Measurements from ENCODE around the gene GRID1.
"Not testable (repeated sequence)": the region's sequence is repeated elsewhere in the genome, so short reads cannot be mapped to it uniquely, and the experiment has no call there.

GRID1 gene

DNA sequence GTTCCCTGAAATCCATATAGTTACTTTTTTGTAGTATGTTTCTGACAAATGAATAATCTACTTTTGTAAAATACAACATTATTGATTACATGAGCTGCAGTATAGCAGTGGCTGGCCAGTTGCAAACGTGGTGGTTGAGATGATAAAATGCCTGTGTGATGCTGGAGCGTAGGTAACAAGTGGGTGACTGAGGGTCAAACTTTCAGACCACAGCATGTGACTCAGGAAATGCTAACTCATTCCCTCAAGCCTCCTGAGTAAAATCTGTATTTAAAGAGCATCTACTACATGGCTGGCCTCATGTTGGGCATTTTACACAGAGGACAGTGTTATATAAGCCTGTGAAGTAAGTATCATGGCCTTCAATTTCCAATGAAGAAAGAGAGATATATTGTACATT is 585.2 kb downstream of the GRID1 start:
- no peak for DNase-seq

- no peak for DNase-seq
Observed at GRCh38 chr10:85778074-85778473, 588.5 kb downstream of the GRID1 start.

- DNase-seq = no peak
Observed at GRCh38 chr10:85767891-85768290, 598.7 kb downstream of the GRID1 start.

DNA sequence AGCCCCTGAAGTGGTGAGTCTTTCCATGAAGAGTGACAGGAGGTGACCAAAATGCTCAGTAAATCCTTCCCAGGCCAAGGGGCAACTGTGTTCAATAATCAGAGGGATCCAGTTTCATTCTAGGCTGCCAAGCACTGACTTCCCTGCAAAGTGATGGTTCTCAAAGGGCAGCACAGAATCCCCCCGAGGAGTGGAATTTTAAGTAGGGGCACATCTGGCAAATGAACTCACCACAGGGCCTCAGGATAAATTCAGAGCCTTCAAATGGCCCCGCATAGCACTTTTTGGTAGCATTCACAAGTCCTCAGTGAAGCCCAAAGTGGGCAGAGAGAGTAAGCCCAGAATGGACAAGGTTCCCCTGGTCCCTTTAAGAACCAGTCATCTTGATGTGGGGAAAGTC is 602.5 kb downstream of the GRID1 start:
- DNase-seq = peak; percentile 15

GRCh38 chr10:85761906-85762445 is 604.6 kb downstream of the GRID1 start:
- no peak for DNase-seq

- DNase-seq = no peak
Observed at GRCh38 chr10:85741626-85742300, 624.8 kb downstream of the GRID1 start.

DNA sequence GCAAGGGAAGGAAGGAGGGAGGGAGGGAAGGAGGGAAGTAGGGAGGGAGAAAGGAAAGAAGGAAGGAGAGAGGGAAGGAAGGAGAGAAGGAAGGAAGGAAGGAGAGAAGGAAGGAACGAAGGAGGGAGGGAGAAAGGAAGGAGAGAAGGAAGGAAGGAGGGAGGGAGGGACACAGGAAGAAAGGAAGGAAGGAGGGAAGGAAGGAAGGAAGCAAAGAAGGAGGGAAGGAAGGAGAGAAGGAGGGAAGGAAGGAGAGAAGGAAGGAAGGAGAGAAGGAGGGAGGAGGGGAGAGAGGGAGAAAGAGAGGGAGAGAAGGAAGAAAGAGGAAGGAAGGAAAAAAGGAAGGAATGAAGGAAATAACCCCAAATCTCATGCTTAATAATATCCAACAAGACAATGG is 630.6 kb downstream of the GRID1 start:
- DNase-seq = no peak

DNA sequence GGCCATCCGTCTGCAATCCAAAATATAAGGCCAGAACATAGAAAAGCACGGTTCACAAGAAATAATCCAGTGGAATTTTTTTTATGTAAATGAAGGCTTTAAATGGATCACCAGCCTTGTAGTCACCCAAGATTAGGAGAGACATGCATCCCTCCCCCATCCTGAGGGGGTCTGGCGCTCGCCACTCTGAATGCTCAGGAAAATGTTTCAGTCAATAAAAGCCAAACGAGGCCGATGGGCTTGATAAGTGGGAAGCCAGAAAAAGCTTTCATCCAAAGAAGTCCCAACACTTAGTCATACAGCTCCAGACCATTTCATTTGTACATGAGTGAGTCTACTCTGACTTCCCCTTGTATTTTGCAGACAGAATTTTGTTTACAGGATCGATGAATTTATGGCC is 631.8 kb downstream of the GRID1 start:
- DNase-seq = no peak

DNA sequence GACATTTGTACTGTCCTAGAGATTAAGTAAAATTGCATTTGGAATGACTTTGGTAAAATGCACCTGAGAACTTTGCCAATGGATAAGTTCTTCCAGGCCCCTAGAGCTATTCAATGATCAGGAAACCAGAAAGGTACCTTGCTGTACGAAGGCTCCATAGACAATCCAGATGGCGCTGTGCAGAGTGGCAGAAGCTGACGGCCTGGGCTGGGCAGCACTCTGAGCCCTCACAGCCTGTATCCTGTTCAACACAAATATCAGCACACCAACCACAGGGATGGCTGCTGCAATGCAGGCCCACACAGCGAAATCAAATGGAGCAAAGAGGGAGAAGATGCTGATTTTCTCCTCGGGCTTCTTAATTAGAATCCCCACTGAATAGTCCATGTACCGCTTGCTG is 642.4 kb downstream of the GRID1 start:
- DNase-seq = no peak

DNA sequence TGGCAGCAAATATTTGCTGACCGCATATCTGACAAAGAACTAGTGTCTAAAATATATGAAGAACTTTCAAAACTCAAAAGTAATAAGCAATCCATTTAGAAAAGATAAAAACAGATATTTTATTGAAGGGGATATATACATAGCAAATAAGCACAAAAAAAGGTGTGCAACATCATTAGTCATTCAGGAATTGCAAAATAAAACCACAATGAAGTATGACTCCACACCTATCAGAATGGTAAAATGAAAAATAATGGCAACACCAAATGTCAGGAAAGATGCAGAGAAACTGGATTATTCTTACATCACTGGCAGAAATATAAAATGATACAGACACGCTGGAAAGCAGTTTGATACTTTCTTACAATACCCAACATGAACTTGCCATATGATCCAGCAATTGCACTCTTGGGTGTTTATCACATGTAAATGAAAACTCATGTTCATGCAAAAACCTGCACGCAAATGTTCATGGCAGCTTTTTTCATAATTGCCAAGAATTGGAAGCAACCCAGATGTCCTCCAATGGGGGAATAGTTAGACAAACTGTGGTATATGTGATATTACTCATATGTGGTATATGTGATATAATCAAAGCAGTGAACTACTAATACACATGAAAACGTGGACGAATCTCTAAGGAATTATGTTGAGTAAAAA is 645.5 kb downstream of the GRID1 start:
- no peak for DNase-seq

GRCh38 chr10:85719408-85719807 is 647.2 kb downstream of the GRID1 start:
- no peak for DNase-seq

GRCh38 chr10:85713885-85714284 is 652.7 kb downstream of the GRID1 start:
- DNase-seq = no peak

DNA sequence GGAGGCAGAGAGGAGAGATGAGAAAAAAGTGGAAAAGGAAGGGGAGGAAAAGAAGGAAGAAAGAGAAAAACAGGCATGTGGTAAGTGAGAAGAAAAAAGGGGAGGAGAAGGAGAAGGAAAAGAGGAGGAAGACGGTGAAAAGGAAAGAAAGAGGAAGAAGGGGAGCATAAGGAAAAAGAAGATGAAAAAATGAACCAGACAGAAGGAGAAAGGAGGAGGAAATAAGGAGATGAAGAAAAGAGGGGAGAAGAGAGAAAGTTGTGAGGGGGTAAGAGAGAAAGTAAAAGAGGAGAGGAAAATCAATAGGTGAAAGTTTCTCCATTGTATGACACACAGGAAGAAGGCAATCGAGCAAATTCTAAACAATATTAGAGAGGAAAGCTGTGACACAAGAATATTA is 663.8 kb downstream of the GRID1 start:
- no peak for DNase-seq

DNA sequence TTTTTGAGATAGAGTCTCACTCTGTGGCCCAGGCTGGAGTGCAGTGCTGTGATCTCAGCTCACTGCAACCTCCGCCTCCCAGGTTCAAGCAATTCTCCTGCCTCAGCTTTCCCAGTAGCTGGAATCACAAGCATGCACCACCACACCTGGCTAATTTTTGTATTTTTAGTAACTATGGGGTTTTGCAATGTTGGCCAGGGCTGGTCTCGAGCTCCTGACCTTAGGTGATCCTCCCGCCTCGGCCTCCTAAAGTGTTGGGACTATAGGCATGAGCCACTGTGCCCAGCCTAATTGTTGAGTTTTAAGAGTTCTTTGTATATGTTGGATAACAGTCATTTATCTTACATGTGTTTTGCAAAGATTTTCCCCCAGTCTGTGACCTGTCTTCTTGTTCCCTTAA is 667.5 kb downstream of the GRID1 start:
- not testable (repeated sequence) for DNase-seq

- no peak for DNase-seq
Observed at GRCh38 chr10:85696893-85697292, 669.7 kb downstream of the GRID1 start.

DNA sequence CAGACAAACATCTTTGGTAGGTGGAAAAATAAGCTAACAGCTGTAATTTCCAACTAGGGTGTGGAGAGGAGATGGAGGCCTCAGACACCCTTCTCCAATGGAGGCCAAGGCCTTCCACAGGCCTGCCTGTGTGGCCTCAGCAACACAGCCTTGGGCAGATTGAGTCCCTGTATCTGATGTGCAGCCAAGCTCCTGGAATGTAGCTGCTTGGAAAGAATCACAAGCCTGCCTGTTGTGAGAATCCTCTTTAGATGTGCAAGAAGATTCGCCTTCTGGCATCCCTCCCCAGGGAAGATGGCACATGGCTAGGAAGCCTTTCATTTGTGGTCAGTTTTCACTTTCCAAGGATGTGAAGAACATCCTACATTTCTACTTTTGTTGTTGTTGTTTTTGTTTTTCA is 684.0 kb downstream of the GRID1 start:
- no peak for DNase-seq

GRCh38 chr10:85679710-85680109 is 686.9 kb downstream of the GRID1 start:
- no peak for DNase-seq

GRCh38 chr10:85679061-85679460 is 687.5 kb downstream of the GRID1 start:
- no peak for DNase-seq

- DNase-seq = no peak
Observed at GRCh38 chr10:85674851-85675250, 691.7 kb downstream of the GRID1 start.

DNA sequence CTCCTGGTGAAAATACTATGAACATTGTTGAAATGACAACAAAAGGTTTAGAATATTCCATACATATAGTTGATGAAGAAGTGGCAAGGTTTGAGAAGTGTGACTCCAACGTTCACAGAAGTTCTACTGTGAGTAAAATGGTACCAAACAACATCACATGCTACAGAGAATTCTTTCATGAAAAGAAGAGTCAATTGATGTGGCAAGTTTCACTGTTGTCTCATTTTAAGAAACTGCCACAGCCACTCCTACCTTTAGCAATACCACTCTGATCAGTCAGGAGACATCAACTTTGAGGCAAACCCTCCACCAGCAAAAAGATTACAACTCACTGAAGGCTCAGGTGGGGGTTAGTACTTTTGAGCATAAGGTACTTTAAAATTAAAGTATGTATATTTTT is 693.3 kb downstream of the GRID1 start:
- no peak for DNase-seq

GRCh38 chr10:85671530-85671929 is 695.1 kb downstream of the GRID1 start:
- no peak for DNase-seq

DNA sequence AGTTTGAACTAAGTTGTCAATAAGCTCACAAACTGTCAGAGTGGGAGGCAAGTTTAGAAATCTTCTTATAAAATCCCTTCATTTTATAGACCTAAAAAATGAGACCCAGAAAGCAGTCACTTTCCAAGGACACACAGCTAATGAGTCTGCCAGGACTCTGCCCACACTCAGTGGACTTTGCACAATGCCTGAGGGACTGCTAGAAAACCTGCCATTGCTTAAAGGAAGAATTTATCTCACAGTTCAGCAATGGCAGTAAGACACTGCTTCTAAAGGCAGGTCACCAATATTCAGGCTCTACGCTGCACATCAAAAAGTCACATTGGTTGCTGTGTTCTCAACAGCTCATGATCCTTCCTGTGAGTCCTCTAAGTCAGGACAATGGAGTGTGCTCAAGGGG is 698.1 kb downstream of the GRID1 start:
- DNase-seq = no peak

- DNase-seq = peak; percentile 79
Observed at GRCh38 chr10:85667638-85668233, 698.9 kb downstream of the GRID1 start.

DNA sequence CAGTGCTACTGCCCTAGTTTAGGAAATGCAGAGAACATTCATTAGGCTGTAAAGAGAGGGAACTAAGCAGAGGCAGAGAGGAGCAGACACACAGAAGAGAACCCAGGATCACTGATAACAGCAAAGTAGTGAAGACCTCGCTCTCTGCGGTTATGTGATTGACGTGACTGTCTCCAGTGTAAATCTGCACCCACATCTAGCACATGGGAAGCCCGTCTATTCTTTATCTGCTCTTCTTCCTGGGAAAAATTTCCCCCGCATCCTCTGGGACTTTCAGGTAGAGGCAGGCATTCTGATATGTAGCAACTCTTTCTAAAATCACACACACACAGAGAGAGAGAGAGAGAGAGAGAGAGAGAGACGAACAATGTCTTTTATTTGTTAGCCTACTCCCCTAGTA is 699.6 kb downstream of the GRID1 start:
- no peak for DNase-seq
